ENCODE measurements around the gene CROCC2.

DNA sequence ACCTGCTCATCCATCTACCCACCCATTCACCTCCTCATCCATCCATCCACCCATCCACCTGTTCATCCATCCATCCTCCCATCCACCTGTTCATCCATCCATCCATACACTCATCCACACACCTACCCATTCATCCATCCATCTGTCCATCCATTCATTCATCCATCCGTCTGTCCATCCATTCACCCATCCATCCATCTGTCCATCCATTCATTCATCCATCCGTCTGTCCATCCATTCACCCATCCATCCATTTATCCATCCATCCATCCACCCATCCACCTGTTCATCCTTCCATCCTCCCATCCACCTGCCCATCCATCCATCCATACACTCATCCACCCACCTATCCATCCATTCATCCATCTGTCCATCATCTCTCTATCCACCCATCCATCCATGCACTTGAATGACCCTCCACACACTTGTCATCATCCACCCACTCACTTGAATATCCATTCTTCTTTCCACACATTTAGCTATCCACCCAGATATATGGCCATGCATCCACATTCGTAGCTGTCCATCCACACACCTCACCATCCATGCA, 45.0 kb downstream of the CROCC2 start:
- TF ChIP-seq KLF13 (CRISPR knock-in tag; IDR thresholded peaks at IDR 0.05) (no peak), ZFYVE20 (CRISPR knock-in tag; IDR thresholded peaks at IDR 0.05; ENCODE audit: borderline replicate concordance, low read depth) (no peak)

All from HepG2 (cell line).